Mesenchymal stem cell (in vitro differentiated cells and primary cell): Measurements from ENCODE around the gene GSK3B.

Experiments
- DNase-seq: peaks from one replicate; pipeline ENCODE4 v3.0.0-alpha.2; 2013
- H2AFZ ChIP-seq: one replicate; pipeline ENCODE4 v1.6.1; 2013; ENCODE audit warnings: low read depth, mild to moderate bottlenecking, control low read depth, inconsistent platforms, low read length, moderate library complexity
- H2AK5ac ChIP-seq: 2 replicates; pipeline ENCODE4 v1.6.1; 2013; ENCODE audit warnings: low read length, moderate library complexity, mild to moderate bottlenecking, inconsistent platforms; ENCODE audit not compliant: severe bottlenecking
- H2BK120ac ChIP-seq: one replicate; pipeline ENCODE4 v1.6.1; 2013; ENCODE audit warnings: low read depth, mild to moderate bottlenecking, inconsistent platforms, low read length, moderate library complexity
- H2BK12ac ChIP-seq, 2 experiments: one replicate each; pipeline ENCODE4 v1.6.1; 2013; ENCODE audit warnings: inconsistent platforms in 2 of 2, low read length in 2 of 2, mild to moderate bottlenecking in 2 of 2, moderate library complexity in 2 of 2, control low read depth in 1 of 2
- H2BK15ac ChIP-seq: one replicate; pipeline ENCODE4 v1.6.1; 2013; ENCODE audit warnings: mild to moderate bottlenecking, low read depth, inconsistent platforms; ENCODE audit not compliant: poor library complexity, severe bottlenecking
- H2BK5ac ChIP-seq: 2 replicates; pipeline ENCODE4 v1.6.1; 2013; ENCODE audit warnings: low read depth, mild to moderate bottlenecking, low read length, control low read depth, inconsistent platforms; ENCODE audit not compliant: poor library complexity, severe bottlenecking
- H3K14ac ChIP-seq, 2 experiments: one replicate each; pipeline ENCODE4 v1.6.1; 2013; ENCODE audit warnings: inconsistent platforms in 2 of 2, low read length in 2 of 2, control low read depth in 1 of 2, mild to moderate bottlenecking in 1 of 2, moderate library complexity in 1 of 2
- H3K18ac ChIP-seq, 2 experiments: one replicate each; pipeline ENCODE4 v1.6.1; 2013; ENCODE audit warnings: inconsistent platforms in 2 of 2, low read length in 2 of 2, control low read depth in 1 of 2, low read depth in 1 of 2, mild to moderate bottlenecking in 1 of 2
- H3K23ac ChIP-seq, 2 experiments: one replicate each; pipeline ENCODE4 v1.6.1; 2013; ENCODE audit warnings: inconsistent platforms in 2 of 2, low read length in 2 of 2, mild to moderate bottlenecking in 2 of 2, moderate library complexity in 2 of 2, control low read depth in 1 of 2
- H3K27ac ChIP-seq: 2 replicates; pipeline ENCODE4 v1.5.1; 2013; ENCODE audit warnings: mild to moderate bottlenecking, moderate library complexity, low read length, control low read depth, inconsistent platforms; ENCODE audit not compliant: poor library complexity, severe bottlenecking
- H3K27me3 ChIP-seq, 2 experiments: 2 replicates each; pipeline versions ENCODE4 v1.6.1 to v1.7.0; 2013; ENCODE audit warnings: low read length in 2 of 2, mild to moderate bottlenecking in 2 of 2, moderate library complexity in 2 of 2, control low read depth in 1 of 2, inconsistent platforms in 1 of 2; ENCODE audit not compliant: control insufficient read depth in 1 of 2, insufficient read depth in 1 of 2
- H3K36me3 ChIP-seq, 2 experiments: 2 replicates each; pipeline versions ENCODE4 v1.6.1 to v1.7.0; 2013; ENCODE audit warnings: low read length in 2 of 2, control low read depth in 1 of 2, inconsistent platforms in 1 of 2, low read depth in 1 of 2, mild to moderate bottlenecking in 1 of 2; ENCODE audit not compliant: insufficient read depth in 2 of 2, control insufficient read depth in 1 of 2
- H3K4ac ChIP-seq, 2 experiments: one replicate each; pipeline ENCODE4 v1.6.1; 2013; ENCODE audit warnings: inconsistent platforms in 2 of 2, low read length in 2 of 2, mild to moderate bottlenecking in 2 of 2, moderate library complexity in 2 of 2, control low read depth in 1 of 2, low read depth in 1 of 2
- H3K4me1 ChIP-seq: 2 replicates; pipeline ENCODE4 v1.6.1; 2013; ENCODE audit warnings: low read depth, low read length, control low read depth; ENCODE audit not compliant: control insufficient read depth, insufficient read depth
- H3K4me2 ChIP-seq: 2 replicates; pipeline ENCODE4 v1.6.1; 2013; ENCODE audit warnings: low read length, mild to moderate bottlenecking, inconsistent platforms; ENCODE audit not compliant: poor library complexity, severe bottlenecking
- H3K4me3 ChIP-seq, 2 experiments: 2 replicates each; pipeline versions ENCODE4 v1.5.1 to v1.7.0; 2013; ENCODE audit warnings: low read length in 2 of 2, mild to moderate bottlenecking in 2 of 2, control low read depth in 1 of 2, low read depth in 1 of 2; ENCODE audit not compliant: insufficient read depth in 1 of 2
- H3K79me1 ChIP-seq: replicated peaks from 2 replicates; pipeline ENCODE4 v1.6.1; 2013; ENCODE audit warnings: mild to moderate bottlenecking, control low read depth, low read length, inconsistent platforms; ENCODE audit not compliant: poor library complexity, severe bottlenecking
- H3K9ac ChIP-seq: 2 replicates; pipeline ENCODE4 v1.7.0; 2013; ENCODE audit warnings: mild to moderate bottlenecking, low read length, moderate library complexity
- H3K9me3 ChIP-seq: 2 replicates; pipeline ENCODE4 v1.7.0; 2013; ENCODE audit warnings: mild to moderate bottlenecking, low read length; ENCODE audit not compliant: control insufficient read depth
- H4K8ac ChIP-seq: one replicate; pipeline ENCODE4 v1.6.1; 2013; ENCODE audit warnings: inconsistent platforms, mild to moderate bottlenecking, low read length, moderate library complexity
- H4K91ac ChIP-seq: one replicate; pipeline ENCODE4 v1.6.1; 2013; ENCODE audit warnings: mild to moderate bottlenecking, low read length, inconsistent platforms
- WGBS: methylation state at CpG from one replicate; pipeline ENCODE4 v1.1.7; 2013; ENCODE audit warnings: mixed read lengths; 5-methylcytosine and 5-hydroxymethylcytosine counted together

GSK3B gene

GRCh38 chr3:119913021-119913420 is 181.2 kb downstream of the GSK3B start:
- 97% methylated on average over 3 of the region's 3 CpGs for WGBS
- H3K4me3 ChIP-seq = no peak overlapping the region
- no peak overlapping the region for H2BK5ac ChIP-seq
- H2BK120ac ChIP-seq = no peak overlapping the region
- no peak overlapping the region for H4K91ac ChIP-seq
- no peaks in the 10 kb centered on the region for H3K9me3 ChIP-seq
- no peak overlapping the region for H2AFZ ChIP-seq
- no peak overlapping the region for H2BK15ac ChIP-seq
- H4K8ac ChIP-seq = no peak overlapping the region
- no peak overlapping the region for H3K14ac ChIP-seq
- H3K9ac ChIP-seq = no peak overlapping the region
- peaks cover 10% of the 10 kb centered on the region for H3K79me1 ChIP-seq
- no peak overlapping the region for H2BK12ac ChIP-seq
- H3K23ac ChIP-seq = no peak overlapping the region
- H3K18ac ChIP-seq = no peak overlapping the region
- no peak overlapping the region for H3K4ac ChIP-seq
- H3K4me1 ChIP-seq = no peaks in the 10 kb centered on the region
- H2AK5ac ChIP-seq = no peak overlapping the region
- no peak for DNase-seq
- no peaks in the 10 kb centered on the region for H3K27me3 ChIP-seq
- H3K4me2 ChIP-seq = no peak overlapping the region
- H3K36me3 ChIP-seq = peaks cover 3 to 71% of the 10 kb centered on the region in 2 experiments
- no peak overlapping the region for H3K27ac ChIP-seq

GRCh38 chr3:119912220-119912619 is 182.0 kb downstream of the GSK3B start:
- Histone ChIP-seq H3K4me2 (no peak overlapping the region), H3K79me1 (peaks cover 10% of the 10 kb centered on the region), H3K14ac (no peak overlapping the region), H3K18ac (no peak overlapping the region), H3K23ac (no peak overlapping the region), H2BK12ac (no peak overlapping the region), H3K4me1 (no peaks in the 10 kb centered on the region), H2AK5ac (no peak overlapping the region), H3K36me3 (peaks cover 3 to 74% of the 10 kb centered on the region in 2 experiments), H4K91ac (no peak overlapping the region), H3K27me3 (no peaks in the 10 kb centered on the region), H3K4me3 (no peak overlapping the region), H3K27ac (no peak overlapping the region), H3K4ac (no peak overlapping the region), H3K9ac (no peak overlapping the region), H2BK15ac (no peak overlapping the region), H2BK5ac (no peak overlapping the region), H2BK120ac (no peak overlapping the region), H4K8ac (no peak overlapping the region), H3K9me3 (no peaks in the 10 kb centered on the region), H2AFZ (no peak overlapping the region)
- DNase-seq = no peak
- no CpG with 5 or more reads among the region's 2 CpGs for WGBS

DNA sequence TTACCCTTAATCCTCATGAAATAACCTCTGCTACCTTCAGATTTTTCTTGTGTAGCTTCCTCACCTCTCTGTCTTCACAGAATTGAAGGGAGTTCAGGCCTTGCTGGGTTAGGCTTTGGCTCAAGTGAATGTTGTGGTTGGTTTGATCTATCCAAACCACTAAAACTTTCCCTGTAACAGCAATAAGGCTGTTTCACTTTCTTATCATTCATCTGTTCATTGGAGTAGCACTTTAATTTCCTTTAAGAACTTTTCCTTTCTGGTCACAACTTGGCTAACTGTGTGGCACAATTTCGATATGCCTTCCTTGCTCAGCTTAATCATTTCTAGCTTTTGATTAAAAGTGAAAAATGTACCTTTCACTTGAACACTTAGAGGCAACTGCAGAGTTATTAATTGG is 182.5 kb downstream of the GSK3B start:
- Histone ChIP-seq H2AK5ac (no peak overlapping the region), H3K36me3 (peaks cover 3 to 79% of the 10 kb centered on the region in 2 experiments), H4K8ac (no peak overlapping the region), H4K91ac (no peak overlapping the region), H3K4me1 (no peaks in the 10 kb centered on the region), H2BK120ac (no peak overlapping the region), H2BK12ac (no peak overlapping the region), H2BK5ac (no peak overlapping the region), H3K4me2 (no peak overlapping the region), H3K18ac (no peak overlapping the region), H3K9ac (no peak overlapping the region), H3K27me3 (no peaks in the 10 kb centered on the region), H3K23ac (no peak overlapping the region), H3K27ac (no peak overlapping the region), H3K4me3 (no peak overlapping the region), H2BK15ac (no peak overlapping the region), H3K4ac (no peak overlapping the region), H3K79me1 (peaks cover 10% of the 10 kb centered on the region), H3K14ac (no peak overlapping the region), H3K9me3 (no peaks in the 10 kb centered on the region), H2AFZ (no peak overlapping the region)
- 100% methylated on average over 1 of the region's 1 CpG for WGBS
- DNase-seq = no peak

GRCh38 chr3:119902061-119902460 is 192.2 kb downstream of the GSK3B start:
- Histone ChIP-seq H3K9me3 (no peaks in the 10 kb centered on the region), H2BK15ac (no peak overlapping the region), H4K91ac (no peak overlapping the region), H3K4ac (no peak overlapping the region), H3K27ac (no peak overlapping the region), H2AK5ac (no peak overlapping the region), H3K18ac (no peak overlapping the region), H3K9ac (no peak overlapping the region), H2BK5ac (no peak overlapping the region), H2BK12ac (no peak overlapping the region), H3K4me2 (no peak overlapping the region), H3K4me1 (no peaks in the 10 kb centered on the region), H3K27me3 (no peaks in the 10 kb centered on the region), H2AFZ (no peak overlapping the region), H3K36me3 (peaks cover 4 to 78% of the 10 kb centered on the region in 2 experiments), H3K14ac (no peak overlapping the region), H3K23ac (no peak overlapping the region), H3K4me3 (no peak overlapping the region), H3K79me1 (peaks cover 9% of the 10 kb centered on the region), H4K8ac (no peak overlapping the region), H2BK120ac (no peak overlapping the region)
- DNase-seq = no peak
- WGBS = 91% methylated on average over 1 of the region's 3 CpGs
